ENCODE measurements around the gene FAM168A. TPM values are rescaled to one million over a fixed set of nuclear protein-coding genes. Genes with fewer than 3 reads are reported as not detected.

Gene FAM168A
- total and polyA plus RNA-seq, 12 donors: 7.7 to 41.8 (median 35.3) TPM

DNA sequence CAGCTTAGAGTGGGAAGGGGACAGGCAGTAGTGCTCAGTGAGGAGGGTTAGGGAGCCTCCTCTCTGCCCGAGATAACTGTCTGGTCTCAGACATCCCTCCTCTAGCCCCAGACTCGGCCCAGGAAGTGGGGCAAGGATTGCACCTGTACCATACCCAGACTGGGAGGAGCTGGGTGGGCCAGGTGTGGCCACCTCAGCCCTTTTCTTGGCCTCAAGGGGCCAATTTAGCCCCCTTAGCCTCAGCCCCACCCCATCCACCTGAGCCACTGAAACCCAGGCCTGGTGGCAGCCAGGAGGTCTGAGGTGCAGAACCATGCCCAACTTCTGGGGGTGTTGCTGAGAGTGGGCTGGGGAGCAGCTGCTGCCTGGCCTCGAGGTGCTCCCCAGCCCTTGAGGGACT is 215.2 kb downstream of the FAM168A start:
- DNase-seq: no peak
- 69 to 100% (median 91%) methylated on average over 1 to 3 of the region's 3 CpGs for WGBS, 4 donors
- peaks cover 0 to 30% of the 10 kb centered on the region in 2 donors for H3K4me1 ChIP-seq (replicated peaks in 1 of 2)

DNA sequence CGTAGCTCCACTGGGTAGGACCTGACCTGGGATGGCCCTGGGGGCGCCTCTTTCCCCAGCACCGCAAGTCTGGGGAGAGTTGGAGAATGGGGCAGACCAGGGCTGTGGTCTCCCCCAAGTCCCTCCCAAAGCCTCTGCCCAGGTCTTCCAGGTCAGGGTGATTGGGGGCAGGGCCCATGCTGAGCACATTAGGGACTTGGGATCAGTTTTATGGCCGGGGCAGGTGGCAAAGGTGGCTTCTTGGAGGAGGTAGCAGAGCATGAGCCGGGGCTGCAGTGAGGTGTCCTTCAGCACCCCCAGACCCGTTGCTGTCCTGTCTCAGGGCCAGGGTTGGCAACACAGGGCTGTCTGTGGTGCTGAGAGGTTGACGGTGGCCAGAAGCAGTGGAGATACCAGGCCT is 215.7 kb downstream of the FAM168A start:
- intact Hi-C loops (cut with DNase I): no loop called here
- Histone ChIP-seq H3K4me3 (no peak overlapping the region), H3K27me3 (no peaks in the 10 kb centered on the region)

More for the DNA sequence above, 215.2 kb downstream of the FAM168A start:
- no peak for TF ChIP-seq POLR2A (IDR thresholded peaks at IDR 0.05)
- TF ChIP-seq, protein P1, sequence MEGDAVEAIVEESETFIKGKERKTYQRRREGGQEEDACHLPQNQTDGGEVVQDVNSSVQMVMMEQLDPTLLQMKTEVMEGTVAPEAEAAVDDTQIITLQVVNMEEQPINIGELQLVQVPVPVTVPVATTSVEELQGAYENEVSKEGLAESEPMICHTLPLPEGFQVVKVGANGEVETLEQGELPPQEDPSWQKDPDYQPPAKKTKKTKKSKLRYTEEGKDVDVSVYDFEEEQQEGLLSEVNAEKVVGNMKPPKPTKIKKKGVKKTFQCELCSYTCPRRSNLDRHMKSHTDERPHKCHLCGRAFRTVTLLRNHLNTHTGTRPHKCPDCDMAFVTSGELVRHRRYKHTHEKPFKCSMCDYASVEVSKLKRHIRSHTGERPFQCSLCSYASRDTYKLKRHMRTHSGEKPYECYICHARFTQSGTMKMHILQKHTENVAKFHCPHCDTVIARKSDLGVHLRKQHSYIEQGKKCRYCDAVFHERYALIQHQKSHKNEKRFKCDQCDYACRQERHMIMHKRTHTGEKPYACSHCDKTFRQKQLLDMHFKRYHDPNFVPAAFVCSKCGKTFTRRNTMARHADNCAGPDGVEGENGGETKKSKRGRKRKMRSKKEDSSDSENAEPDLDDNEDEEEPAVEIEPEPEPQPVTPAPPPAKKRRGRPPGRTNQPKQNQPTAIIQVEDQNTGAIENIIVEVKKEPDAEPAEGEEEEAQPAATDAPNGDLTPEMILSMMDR (IDR thresholded peaks at IDR 0.05): no peak
- H3K27ac ChIP-seq: peak overlapping the region in 1 of 5 donors; percentile 78
- intact Hi-C loops (cut with DNase I): no loop called here
- no peaks in the 10 kb centered on the region for H3K27me3 ChIP-seq
- no peaks in the 10 kb centered on the region for H3K36me3 ChIP-seq (replicated peaks in 1 of 2)
- H3K4me3 ChIP-seq: no peak overlapping the region
- H3K9me3 ChIP-seq (replicated peaks in 1 of 3): no peaks in the 10 kb centered on the region

DNA sequence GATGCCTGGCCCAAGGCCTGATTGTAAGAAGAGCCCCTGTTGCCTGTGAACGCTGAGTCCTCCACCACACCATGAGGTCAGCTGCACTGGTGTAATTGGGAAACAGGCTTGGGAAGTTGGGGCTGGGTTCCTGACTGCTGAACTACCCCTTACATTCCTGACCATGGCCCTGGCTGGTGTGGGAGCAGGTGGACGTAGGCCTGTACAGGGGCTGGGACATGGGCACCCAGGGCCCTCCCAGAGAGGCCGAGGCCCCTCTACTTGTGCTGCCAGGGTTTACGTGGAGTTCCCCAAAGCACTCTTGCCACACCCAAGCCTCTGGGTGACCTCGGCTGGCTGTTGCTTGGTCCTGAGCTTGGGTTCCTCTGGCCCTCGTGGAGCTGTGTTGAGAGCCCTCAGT is 216.3 kb downstream of the FAM168A start:
- H3K4me3 ChIP-seq: no peak overlapping the region
- H3K27me3 ChIP-seq: no peaks in the 10 kb centered on the region
- no peak for TF ChIP-seq POLR2A (IDR thresholded peaks at IDR 0.05)
- intact Hi-C loops (cut with DNase I): no loop called here
- DNase-seq: no peak
- H3K27ac ChIP-seq: peak overlapping the region in 1 of 5 donors; percentile 22
- no peaks in the 10 kb centered on the region for H3K36me3 ChIP-seq (replicated peaks in 1 of 2)
- 66 to 100% (median 86%) methylated on average over 1 to 6 of the region's 6 CpGs for WGBS, 4 donors
- no peaks in the 10 kb centered on the region for H3K9me3 ChIP-seq (replicated peaks in 1 of 3)
- peaks cover 4 to 30% of the 10 kb centered on the region in 2 donors for H3K4me1 ChIP-seq (replicated peaks in 1 of 2)

More for the DNA sequence above, 215.7 kb downstream of the FAM168A start:
- TF ChIP-seq POLR2A (IDR thresholded peaks at IDR 0.05): no peak
- TF ChIP-seq, protein P1 (IDR thresholded peaks at IDR 0.05): no peak
- Histone ChIP-seq H3K27ac (no peak overlapping the region), H3K4me1 (replicated peaks in 1 of 2) (peaks cover 0 to 30% of the 10 kb centered on the region in 2 donors), H3K9me3 (replicated peaks in 1 of 3) (no peaks in the 10 kb centered on the region), H3K36me3 (replicated peaks in 1 of 2) (no peaks in the 10 kb centered on the region)
- 95 to 100% (median 98%) methylated on average over 1 to 7 of the region's 7 CpGs for WGBS, 4 donors
- no peak for DNase-seq

DNA sequence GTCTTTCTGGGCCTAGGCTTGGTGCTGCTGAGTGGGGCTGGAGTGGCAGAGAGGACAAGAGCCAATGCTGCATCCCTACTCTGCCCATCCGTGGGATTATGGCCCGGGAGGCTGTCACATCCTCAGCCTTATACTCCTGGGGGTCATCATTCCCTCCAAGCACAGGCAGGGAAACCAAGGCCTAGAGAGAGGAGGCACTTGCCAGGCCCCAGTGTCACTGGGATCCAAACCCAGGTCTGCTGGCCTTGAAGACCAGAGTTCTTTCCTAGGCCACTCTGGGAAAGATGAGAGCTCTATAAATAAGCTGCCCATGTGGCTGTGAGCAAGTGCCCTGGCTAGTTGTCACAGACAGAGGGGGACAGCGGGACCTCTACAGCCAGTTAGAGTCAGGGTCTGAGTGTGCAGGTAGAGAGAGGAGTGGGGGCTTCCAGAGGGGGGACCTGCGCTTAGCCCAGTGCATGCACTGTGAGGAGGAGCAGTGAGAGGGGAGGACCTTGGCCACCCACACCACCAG is 217.0 kb downstream of the FAM168A start:
- intact Hi-C loops (cut with DNase I): no loop called here
- Histone ChIP-seq H3K27me3 (no peaks in the 10 kb centered on the region), H3K4me3 (no peak overlapping the region), H3K9me3 (replicated peaks in 1 of 3) (no peaks in the 10 kb centered on the region), H3K27ac (peak overlapping the region in 1 of 5 donors; percentile 22), H3K36me3 (replicated peaks in 1 of 2) (no peaks in the 10 kb centered on the region), H3K4me1 (replicated peaks in 1 of 2) (peaks cover 5 to 30% of the 10 kb centered on the region in 2 donors)
- DNase-seq: no peak
- 89 to 100% (median 91%) methylated on average over 1 to 4 of the region's 4 CpGs for WGBS, 4 donors
- TF ChIP-seq, protein P1 (IDR thresholded peaks at IDR 0.05): no peak
- TF ChIP-seq POLR2A (IDR thresholded peaks at IDR 0.05): no peak

- H3K4me1 ChIP-seq (replicated peaks in 1 of 2): peaks cover 5 to 27% of the 10 kb centered on the region in 2 donors
- H3K27ac ChIP-seq: peak overlapping the region in 1 of 5 donors; percentile 49
- TF ChIP-seq POLR2A (IDR thresholded peaks at IDR 0.05): no peak
- TF ChIP-seq, protein P1 (IDR thresholded peaks at IDR 0.05): no peak
- no peak overlapping the region for H3K4me3 ChIP-seq
- intact Hi-C loops (cut with DNase I): no loop called here
- H3K9me3 ChIP-seq (replicated peaks in 1 of 3): no peaks in the 10 kb centered on the region
- WGBS, 4 donors: 50 to 89% (median 81%) methylated on average over 2 to 7 of the region's 7 CpGs
- no peaks in the 10 kb centered on the region for H3K27me3 ChIP-seq
- peak in 1 of 7 donors; percentile 12 for DNase-seq
- H3K36me3 ChIP-seq (replicated peaks in 1 of 2): no peaks in the 10 kb centered on the region
Measured at GRCh38 chr11:73380331-73380730, 217.6 kb downstream of the FAM168A start.
